Osteoblast (primary cell): ENCODE results near the gene MOB2. TPM values are rescaled to one million over a fixed set of nuclear protein-coding genes. Genes with fewer than 3 reads are reported as not detected.

Experiments
- DNase-seq: peaks from one replicate; pipeline ENCODE4 v3.0.0; 2011; ENCODE audit warnings: low spot score, mixed read lengths; ENCODE audit not compliant: insufficient read length; ENCODE audit errors: missing footprints
- H2AFZ ChIP-seq: 2 replicates; pipeline ENCODE4 v1.6.0; 2011; ENCODE audit warnings: mild to moderate bottlenecking, low read length
- H3K27ac ChIP-seq: 2 replicates; pipeline ENCODE4 v1.5.1; 2011; ENCODE audit warnings: mild to moderate bottlenecking, low read depth, low read length, moderate library complexity
- H3K27me3 ChIP-seq: 2 replicates; pipeline ENCODE4 v1.6.0; 2012; ENCODE audit warnings: mild to moderate bottlenecking, control low read depth, inconsistent platforms, low read length, moderate library complexity; ENCODE audit not compliant: insufficient read depth
- H3K36me3 ChIP-seq: 2 replicates; pipeline ENCODE4 v1.5.1; 2011; ENCODE audit warnings: mild to moderate bottlenecking, low read length, control low read depth, moderate library complexity; ENCODE audit not compliant: insufficient read depth
- H3K4me1 ChIP-seq: 2 replicates; pipeline ENCODE4 v1.5.1; 2011; ENCODE audit warnings: mild to moderate bottlenecking, low read length, control low read depth, moderate library complexity; ENCODE audit not compliant: insufficient read depth
- H3K4me2 ChIP-seq: 2 replicates; pipeline ENCODE4 v1.6.0; 2011; ENCODE audit warnings: mild to moderate bottlenecking, low read length; ENCODE audit not compliant: insufficient read depth
- H3K4me3 ChIP-seq: fragments of 200-600 bp; sonication (generic); 3 replicates; pipeline ENCODE4 v1.5.1; 2012; ENCODE audit warnings: mild to moderate bottlenecking, low read length, inconsistent platforms; ENCODE audit not compliant: insufficient read depth
- H3K79me2 ChIP-seq: 2 replicates; pipeline ENCODE4 v1.6.0; 2012; ENCODE audit warnings: mild to moderate bottlenecking, low read length, control low read depth, inconsistent platforms; ENCODE audit not compliant: insufficient read depth
- H3K9me3 ChIP-seq: 2 replicates; pipeline ENCODE4 v1.5.1; 2011; ENCODE audit warnings: low read depth, low read length, control low read depth
- H4K20me1 ChIP-seq: 2 replicates; pipeline ENCODE4 v1.6.0; 2012; ENCODE audit warnings: mild to moderate bottlenecking, low read length, control low read depth; ENCODE audit not compliant: insufficient read depth
- total RNA-seq: library from RNA; depleted of rRNA; stranded (reverse); fragments of >200 nt; gene quantifications from 2 replicates; pipeline ENCODE4 v1.2.3, GENCODE V29; 2012
- TF ChIP-seq, protein P1 (sequence below): IDR thresholded peaks from 2 replicates; pipeline ENCODE4 v1.5.1; 2011; ENCODE audit warnings: mild to moderate bottlenecking, low read depth, low read length, moderate library complexity; ENCODE audit errors: extremely low read depth

MOB2 gene
- total RNA-seq, 1 donor = 28.2 TPM

DNA sequence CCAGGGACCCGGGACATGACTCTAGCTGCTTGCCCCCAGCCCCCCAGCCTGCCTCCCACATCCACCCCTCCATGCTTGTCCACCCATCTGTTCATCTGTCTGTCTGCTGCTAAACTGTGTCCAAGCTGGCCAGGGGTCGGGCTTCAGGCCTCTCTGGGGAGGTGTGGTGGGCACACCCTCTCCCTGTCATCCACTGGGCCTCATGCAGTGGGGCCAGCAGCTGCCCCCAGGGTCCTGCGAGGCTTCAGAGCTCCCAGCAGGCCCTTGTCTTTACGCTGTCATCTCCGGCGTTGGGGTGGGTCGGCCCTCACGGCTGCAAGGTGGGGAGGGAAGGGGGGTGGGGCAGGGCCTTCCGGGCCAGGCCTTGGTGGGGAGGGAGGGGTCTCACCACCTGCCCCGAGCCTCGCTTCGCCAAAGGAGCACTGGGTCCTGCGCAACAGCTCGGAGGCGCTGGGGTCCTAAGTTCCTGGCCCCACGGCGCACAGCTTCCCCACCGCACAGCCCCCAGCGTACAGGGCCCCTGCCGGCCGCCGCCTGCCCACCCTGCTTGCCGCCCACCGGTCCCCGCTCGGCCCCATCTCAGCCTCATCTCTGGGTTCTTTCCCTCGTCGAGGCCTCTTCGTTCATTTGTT lies 26.7 kb downstream of the MOB2 start:
- H3K27me3 ChIP-seq = peaks cover 6% of the 10 kb centered on the region
- H3K27ac ChIP-seq = no peak overlapping the region
- TF ChIP-seq, protein P1, sequence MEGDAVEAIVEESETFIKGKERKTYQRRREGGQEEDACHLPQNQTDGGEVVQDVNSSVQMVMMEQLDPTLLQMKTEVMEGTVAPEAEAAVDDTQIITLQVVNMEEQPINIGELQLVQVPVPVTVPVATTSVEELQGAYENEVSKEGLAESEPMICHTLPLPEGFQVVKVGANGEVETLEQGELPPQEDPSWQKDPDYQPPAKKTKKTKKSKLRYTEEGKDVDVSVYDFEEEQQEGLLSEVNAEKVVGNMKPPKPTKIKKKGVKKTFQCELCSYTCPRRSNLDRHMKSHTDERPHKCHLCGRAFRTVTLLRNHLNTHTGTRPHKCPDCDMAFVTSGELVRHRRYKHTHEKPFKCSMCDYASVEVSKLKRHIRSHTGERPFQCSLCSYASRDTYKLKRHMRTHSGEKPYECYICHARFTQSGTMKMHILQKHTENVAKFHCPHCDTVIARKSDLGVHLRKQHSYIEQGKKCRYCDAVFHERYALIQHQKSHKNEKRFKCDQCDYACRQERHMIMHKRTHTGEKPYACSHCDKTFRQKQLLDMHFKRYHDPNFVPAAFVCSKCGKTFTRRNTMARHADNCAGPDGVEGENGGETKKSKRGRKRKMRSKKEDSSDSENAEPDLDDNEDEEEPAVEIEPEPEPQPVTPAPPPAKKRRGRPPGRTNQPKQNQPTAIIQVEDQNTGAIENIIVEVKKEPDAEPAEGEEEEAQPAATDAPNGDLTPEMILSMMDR = no peak
- no peak overlapping the region for H3K4me3 ChIP-seq
- H4K20me1 ChIP-seq = no peaks in the 10 kb centered on the region
- H2AFZ ChIP-seq = no peak overlapping the region
- no peaks in the 10 kb centered on the region for H3K79me2 ChIP-seq
- no peak overlapping the region for H3K4me2 ChIP-seq
- H3K9me3 ChIP-seq = no peaks in the 10 kb centered on the region
- no peaks in the 10 kb centered on the region for H3K36me3 ChIP-seq
- peak; percentile 84 for DNase-seq
- H3K4me1 ChIP-seq = no peaks in the 10 kb centered on the region

DNA sequence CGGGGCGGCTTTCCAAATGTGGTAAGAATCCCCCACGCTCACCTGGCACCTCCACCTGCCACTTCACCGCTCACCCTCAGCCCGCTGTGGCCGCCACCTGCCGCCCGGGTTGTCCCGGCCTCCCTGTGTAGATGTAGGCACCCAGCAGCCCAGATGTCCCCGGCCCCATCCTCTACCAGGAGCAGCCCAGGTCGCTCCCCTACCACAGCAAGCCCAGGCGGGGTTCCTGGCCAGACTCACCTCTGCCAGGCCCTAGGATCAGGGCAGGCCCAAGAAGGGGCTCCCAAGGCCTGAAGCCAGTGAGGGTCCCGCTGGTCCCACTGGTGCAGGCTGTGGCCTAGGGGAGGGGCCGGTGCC lies 27.4 kb downstream of the MOB2 start:
- H3K27ac ChIP-seq = no peak overlapping the region
- TF ChIP-seq, protein P1 = no peak
- H4K20me1 ChIP-seq = no peaks in the 10 kb centered on the region
- no peaks in the 10 kb centered on the region for H3K36me3 ChIP-seq
- no peak overlapping the region for H2AFZ ChIP-seq
- H3K27me3 ChIP-seq = peaks cover 6% of the 10 kb centered on the region
- DNase-seq = peak; percentile 86
- no peaks in the 10 kb centered on the region for H3K4me1 ChIP-seq
- H3K9me3 ChIP-seq = no peaks in the 10 kb centered on the region
- no peak overlapping the region for H3K4me2 ChIP-seq
- no peaks in the 10 kb centered on the region for H3K79me2 ChIP-seq
- H3K4me3 ChIP-seq = no peak overlapping the region

- Histone ChIP-seq H3K4me3 (no peak overlapping the region), H3K4me2 (no peak overlapping the region), H3K36me3 (no peaks in the 10 kb centered on the region), H3K27ac (no peak overlapping the region), H2AFZ (no peak overlapping the region), H3K79me2 (no peaks in the 10 kb centered on the region), H3K9me3 (no peaks in the 10 kb centered on the region), H4K20me1 (no peaks in the 10 kb centered on the region), H3K27me3 (peaks cover 6% of the 10 kb centered on the region), H3K4me1 (no peaks in the 10 kb centered on the region)
- peak; percentile 96 for DNase-seq
- TF ChIP-seq, protein P1 = peak; percentile 21
These were observed 28.0 kb downstream of the MOB2 start for GRCh38 chr11:1458340-1459218.

GRCh38 chr11:1457856-1458255 lies 28.7 kb downstream of the MOB2 start:
- Histone ChIP-seq H4K20me1 (no peaks in the 10 kb centered on the region), H3K36me3 (no peaks in the 10 kb centered on the region), H3K27ac (no peak overlapping the region), H2AFZ (no peak overlapping the region), H3K4me2 (no peak overlapping the region), H3K9me3 (no peaks in the 10 kb centered on the region), H3K79me2 (no peaks in the 10 kb centered on the region), H3K27me3 (peaks cover 6% of the 10 kb centered on the region), H3K4me1 (no peaks in the 10 kb centered on the region), H3K4me3 (no peak overlapping the region)
- TF ChIP-seq, protein P1 = no peak
- no peak for DNase-seq
